ENCODE measurements around the gene ABITRAM. TPM values are rescaled to one million over a fixed set of nuclear protein-coding genes. Genes with fewer than 3 reads are reported as not detected.

Gene ABITRAM
- total RNA-seq, 1 experiment from 2014 or later = 6.9 TPM

GRCh38 chr9:108983885-108984284, 49.7 kb downstream of the ABITRAM start:
- Histone ChIP-seq H3K27me3 (replicated peaks) (no peaks in the 10 kb centered on the region), H3K4me3 (no peak overlapping the region), H3K4me1 (replicated peaks) (no peaks in the 10 kb centered on the region), H3K36me3 (peaks cover 63% of the 10 kb centered on the region), H3K27ac (no peak overlapping the region), H3K9me3 (replicated peaks) (no peaks in the 10 kb centered on the region)
- DNase-seq (ENCODE audit: low read depth in 1 of 2, low spot score in 2 of 2) = no peak

Other genes with a start within 250 kb of the ABITRAM start
- not detected in 2 replicates for gene ACTL7B, start 78.4 kb upstream of the ABITRAM start, total RNA-seq (2014; rRNA removed; shearing (Covaris generic))
- not detected in 2 replicates for gene ACTL7A, start 72.1 kb upstream of the ABITRAM start, total RNA-seq (2014; rRNA removed; shearing (Covaris generic))
- 25.2 and 26.7 TPM in 2 replicates for gene ELP1, start 276 bp upstream of the ABITRAM start, total RNA-seq (2014; rRNA removed; shearing (Covaris generic))
- gene CTNNAL1, start 79.1 kb downstream of the ABITRAM start, total RNA-seq (2014; rRNA removed; shearing (Covaris generic)) = 138 and 171 TPM in 2 replicates
- gene TMEM245, start 185.5 kb downstream of the ABITRAM start, total RNA-seq (2014; rRNA removed; shearing (Covaris generic)) = 26.6 and 45.1 TPM in 2 replicates
- gene FRRS1L, start 232.8 kb downstream of the ABITRAM start, total RNA-seq (2014; rRNA removed; shearing (Covaris generic)) = not detected in 2 replicates

Data from SJSA1 (cell line).